Measurements from ENCODE around the gene ANKS1A.

ANKS1A gene

GRCh38 chr6:35049900-35050756, 161.1 kb downstream of the ANKS1A start:
- no peak for TF ChIP-seq ZFX (IDR thresholded peaks at IDR 0.05)
- TF ChIP-seq CTCF (conservative IDR thresholded peaks at IDR 0.05), result no peak
- H3K27ac ChIP-seq, result no peak overlapping the region

GRCh38 chr6:35050757-35051330, 161.8 kb downstream of the ANKS1A start:
- H3K27ac ChIP-seq, result no peak overlapping the region
- TF ChIP-seq ZFX (IDR thresholded peaks at IDR 0.05), result no peak
- no peak for TF ChIP-seq CTCF (conservative IDR thresholded peaks at IDR 0.05)

- no peak for TF ChIP-seq CTCF (conservative IDR thresholded peaks at IDR 0.05)
- no peak for TF ChIP-seq ZFX (IDR thresholded peaks at IDR 0.05)
- H3K27ac ChIP-seq, result no peak overlapping the region
Observed at GRCh38 chr6:35051396-35051795, 162.3 kb downstream of the ANKS1A start.

GRCh38 chr6:35051997-35052583, 163.0 kb downstream of the ANKS1A start:
- TF ChIP-seq CTCF (conservative IDR thresholded peaks at IDR 0.05), result no peak
- TF ChIP-seq ZFX (IDR thresholded peaks at IDR 0.05), result no peak
- no peak overlapping the region for H3K27ac ChIP-seq

GRCh38 chr6:35052694-35053565, 163.9 kb downstream of the ANKS1A start:
- H3K27ac ChIP-seq, result no peak overlapping the region
- TF ChIP-seq CTCF (conservative IDR thresholded peaks at IDR 0.05), result no peak
- no peak for TF ChIP-seq ZFX (IDR thresholded peaks at IDR 0.05)

- TF ChIP-seq ZFX (IDR thresholded peaks at IDR 0.05) (no peak), CTCF (conservative IDR thresholded peaks at IDR 0.05) (no peak)
- H3K27ac ChIP-seq, result no peak overlapping the region
Observed at GRCh38 chr6:35053701-35054100, 164.6 kb downstream of the ANKS1A start.

Measured in C4-2B (cell line).